NCI-H1092 (cell line): ENCODE measurements around the gene HNF1B.

ENCODE experiments used
- DNase-seq: peaks from one replicate; lab custom pipeline; 2025; lab: John Stamatoyannopoulos, UW

The HNF1B gene

DNA sequence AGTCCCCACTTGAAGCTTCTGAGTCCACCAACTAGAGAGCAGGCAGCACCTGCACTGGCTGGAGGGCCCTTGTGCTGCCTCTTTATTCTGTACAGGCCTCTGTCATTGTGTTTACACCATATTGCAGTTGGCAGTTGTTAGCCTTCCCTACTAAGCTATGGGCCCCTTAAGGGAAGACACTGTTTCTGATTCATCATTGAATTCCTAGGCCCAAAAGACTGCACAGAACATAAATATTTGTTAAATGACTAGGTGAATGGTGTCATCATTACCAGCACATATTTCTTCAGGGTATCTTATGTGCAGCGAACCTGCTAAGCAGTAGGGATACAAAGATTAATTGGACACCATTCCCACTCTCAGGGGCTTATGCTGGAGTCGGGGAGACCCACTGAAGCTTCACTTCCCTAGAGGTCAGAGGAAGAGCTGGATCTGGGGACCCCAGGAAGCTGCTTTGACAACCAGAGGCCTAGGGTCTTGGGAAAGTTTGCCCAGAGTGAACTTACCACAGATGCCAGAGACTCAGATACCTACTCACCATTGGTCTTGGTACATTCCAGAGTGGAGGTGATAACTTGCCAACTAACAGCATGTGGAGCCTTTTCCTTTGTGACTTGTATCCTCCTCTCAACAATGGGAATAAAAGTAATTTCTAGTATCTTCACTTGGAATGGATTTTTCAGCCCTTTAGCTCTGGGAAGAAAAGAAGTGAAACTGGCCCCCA lies 72.9 kb downstream of the HNF1B start:
- DNase-seq: peak; percentile 5

DNA sequence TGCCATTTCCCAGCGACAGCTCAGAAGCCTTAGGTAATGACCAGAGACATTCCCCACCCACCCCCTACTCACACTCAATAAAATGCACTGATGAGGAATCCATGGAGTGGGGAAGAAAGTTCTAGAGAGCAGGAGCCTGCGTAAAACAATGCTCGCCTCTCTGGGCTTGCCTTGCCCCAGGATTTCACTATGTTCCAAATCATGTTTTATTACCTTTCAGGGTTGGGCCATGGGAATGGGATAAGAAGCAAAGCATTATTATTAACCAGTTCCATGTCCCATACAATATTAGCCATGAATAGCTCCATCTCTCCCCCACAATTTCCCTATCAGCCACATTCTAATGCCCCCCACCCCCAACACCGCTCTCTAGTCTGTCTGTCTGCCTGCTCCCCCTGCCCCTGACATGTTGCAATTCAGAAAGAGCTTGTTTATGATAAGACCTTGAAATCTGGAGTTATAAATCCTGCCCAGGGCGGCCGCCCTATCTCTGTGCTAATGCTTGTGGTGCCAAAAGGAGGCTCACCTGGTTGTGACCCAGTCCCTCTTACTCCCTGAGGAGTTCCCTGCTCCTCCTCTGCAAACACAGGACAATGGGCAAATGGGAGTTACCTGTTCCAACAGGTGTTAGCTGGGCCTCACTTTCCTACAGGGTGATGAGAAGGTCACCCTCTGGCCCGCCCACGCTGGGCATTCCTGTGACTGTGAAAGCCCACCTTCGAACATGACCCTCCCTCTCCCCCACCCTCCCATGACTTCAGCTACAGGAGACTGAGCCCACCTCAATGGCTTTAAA lies 73.6 kb downstream of the HNF1B start:
- no peak for DNase-seq

DNA sequence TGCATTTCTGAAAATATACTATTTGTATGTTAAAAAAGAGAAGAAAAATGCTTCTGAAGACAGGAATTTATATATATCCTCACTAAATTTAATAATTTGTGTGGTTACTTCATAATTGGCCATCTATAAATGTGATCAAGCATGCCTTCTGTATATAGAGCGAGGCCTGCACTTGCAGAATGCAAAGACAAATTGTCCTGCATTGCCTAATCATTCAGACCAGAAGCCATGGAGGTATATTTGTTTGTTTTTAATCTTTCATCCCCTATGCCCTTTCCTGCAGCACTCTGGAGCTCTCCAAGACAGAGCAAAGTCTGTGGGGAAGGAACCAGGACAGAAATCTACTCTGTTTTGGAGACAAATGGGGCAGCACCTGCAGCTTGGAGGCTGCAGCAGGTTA lies 77.8 kb downstream of the HNF1B start:
- no peak for DNase-seq

DNA sequence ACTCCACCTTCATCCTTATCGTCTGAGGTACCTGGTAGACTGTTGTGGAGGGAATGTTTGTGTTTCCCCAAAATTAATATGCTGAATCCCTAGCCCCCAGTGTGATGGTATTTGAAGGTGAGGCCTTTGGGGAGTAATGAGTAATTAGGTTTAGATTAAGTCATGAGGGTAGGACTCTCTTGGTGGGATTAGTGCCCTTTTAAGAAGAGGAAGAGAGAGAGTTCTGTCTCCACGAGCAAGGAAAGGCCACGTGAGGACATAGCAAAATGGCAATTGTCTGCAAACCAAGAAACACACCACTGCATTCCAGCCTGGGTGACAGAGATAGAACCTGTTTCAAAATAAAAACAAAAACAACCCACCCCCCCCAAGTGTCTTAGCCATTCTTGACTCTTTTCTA lies 80.6 kb downstream of the HNF1B start:
- no peak for DNase-seq

DNA sequence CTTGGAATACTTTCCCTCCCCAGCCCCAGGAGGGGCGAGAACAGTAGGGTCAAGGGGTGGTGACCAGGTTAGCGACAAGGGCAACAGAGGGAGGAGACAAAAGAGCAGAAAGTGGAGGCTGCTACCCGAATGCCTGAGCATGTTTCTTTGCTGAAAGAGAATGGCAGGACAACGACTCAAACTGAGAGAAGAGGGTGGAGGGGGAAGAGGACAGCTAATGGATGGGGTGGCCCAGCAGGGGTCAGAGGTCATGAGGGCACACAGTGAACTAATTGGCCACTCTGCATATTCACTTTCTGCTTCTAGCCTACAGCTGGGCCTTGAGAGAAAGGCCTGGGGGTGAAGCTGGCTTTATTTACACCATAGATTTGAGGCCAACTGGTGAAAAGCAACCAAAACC lies 82.5 kb downstream of the HNF1B start:
- no peak for DNase-seq

DNA sequence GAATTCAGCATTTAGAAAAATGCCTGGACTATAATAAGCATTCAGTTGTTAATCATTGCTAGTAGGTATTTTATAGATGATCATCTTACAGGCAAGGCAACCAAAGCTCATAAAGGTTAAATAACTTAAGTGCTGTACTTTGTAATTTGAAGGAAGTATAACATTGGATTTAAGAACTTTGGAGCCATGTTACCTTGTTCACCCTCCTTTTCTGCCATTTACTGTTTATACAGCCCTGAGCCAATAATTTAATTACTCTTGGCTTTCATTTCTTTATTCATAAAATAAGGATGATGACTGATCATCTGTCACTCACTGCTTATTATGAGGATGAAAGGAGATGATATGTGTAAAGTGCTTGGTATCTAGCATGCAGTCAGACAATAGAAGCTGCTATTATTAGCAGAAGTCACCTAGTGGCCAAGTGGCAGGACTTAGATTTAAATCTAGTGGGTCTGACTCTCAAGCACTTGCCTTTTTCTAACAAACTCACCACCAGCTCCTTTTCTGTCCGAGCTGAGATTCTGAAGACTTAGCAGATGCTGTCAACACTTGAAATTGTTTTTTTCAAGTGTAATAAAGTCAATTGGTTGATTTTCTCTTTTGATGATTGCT lies 83.4 kb downstream of the HNF1B start:
- no peak for DNase-seq

DNA sequence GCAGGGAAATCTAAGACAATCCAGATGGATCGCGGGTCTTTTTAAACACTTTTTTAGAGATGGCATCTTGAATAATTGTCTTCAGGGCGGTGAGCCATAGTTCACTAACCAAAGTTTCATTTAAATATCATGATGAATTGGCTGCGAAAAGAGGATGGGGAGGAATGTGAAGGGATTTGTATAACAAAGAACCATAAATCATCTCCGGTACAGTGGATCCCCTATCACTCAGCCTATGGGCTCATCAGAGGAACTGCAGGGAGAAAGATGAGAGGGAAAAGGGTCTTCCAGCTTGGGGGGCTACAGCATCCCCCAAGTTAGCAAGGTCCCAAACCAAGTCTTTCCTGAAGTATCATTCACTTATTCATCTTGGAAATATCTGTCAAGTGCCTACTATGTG lies 84.9 kb downstream of the HNF1B start:
- DNase-seq: no peak

DNA sequence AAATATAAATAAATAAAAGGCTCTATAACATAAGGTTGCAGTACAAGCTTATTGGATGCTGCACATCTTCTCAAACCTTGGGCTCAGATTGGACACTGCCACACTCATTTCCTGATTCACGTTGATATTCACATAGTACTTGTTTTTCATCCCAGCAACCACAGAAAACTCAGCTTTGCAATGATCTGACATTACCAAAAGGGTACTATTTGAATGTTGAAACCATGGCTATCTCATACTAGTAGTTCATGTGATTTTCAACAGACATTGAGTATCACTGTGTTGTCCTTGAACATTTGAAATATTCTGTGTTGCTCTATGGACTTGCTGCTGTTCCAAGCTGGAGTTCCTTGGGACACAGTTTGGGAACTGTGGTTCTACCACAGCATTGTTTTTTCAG lies 87.7 kb downstream of the HNF1B start:
- DNase-seq: no peak

DNA sequence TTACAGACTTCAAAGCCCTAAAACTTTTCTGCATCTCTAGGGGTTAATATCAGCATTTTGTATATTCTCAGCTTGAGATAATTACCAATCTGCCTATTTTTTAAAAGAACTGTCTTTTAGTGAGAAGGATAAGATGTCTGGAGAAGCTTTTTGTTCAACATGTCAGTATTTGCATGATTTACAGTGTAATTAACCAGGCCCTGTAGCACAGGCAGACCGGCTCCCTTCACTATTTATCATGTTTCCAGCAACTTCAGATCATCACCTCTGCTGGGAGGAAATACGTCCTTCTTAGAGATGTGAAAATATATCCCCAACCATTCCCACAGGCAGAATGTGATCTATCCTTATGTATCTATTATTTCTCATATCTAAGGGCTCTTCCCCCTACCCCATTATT lies 93.0 kb downstream of the HNF1B start:
- no peak for DNase-seq

DNA sequence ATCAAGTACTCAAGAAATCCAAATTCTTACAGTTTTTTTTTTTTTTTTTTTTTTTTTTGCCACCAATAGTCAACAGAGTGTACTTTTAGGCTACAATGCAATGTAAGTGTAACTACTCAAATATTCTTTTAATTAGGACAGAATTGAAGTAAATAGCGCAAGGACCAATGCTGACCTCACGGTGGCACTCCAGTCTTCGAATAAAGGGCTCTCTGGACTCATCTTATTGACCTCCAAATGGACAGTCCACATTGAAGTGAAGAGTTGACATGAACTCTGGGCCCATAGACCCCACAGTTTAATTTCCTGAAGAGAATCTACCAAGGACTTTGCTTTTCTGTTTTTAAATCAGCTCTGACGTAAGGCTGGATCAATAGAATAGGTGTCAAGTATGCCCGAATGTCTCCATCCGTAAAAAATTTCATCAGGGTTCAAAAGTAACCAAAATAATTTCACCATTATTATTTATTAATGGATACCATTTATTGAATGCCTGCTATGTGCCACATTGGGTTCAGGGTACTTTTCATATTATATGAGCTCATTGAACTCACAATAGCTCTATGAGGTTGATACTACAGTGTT lies 94.3 kb downstream of the HNF1B start:
- DNase-seq: no peak

DNA sequence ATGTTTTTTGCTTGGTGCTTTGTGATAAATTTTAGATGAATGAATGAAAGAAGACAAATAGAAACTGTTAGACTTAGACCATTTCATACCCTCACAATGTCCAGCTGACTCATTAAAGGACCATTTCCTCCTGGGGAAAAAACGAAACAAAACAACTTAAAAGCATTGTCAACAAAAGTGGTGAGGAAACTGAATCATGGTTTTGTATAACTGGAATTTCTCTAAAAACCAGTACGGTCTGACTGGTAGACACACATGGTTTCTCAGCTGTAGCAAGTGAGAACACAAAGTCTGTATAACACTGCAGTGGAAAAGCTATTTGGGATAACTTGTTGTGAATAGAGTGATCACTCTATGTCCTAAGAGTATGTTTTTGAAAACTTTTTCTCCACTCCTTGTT lies 96.3 kb downstream of the HNF1B start:
- no peak for DNase-seq

DNA sequence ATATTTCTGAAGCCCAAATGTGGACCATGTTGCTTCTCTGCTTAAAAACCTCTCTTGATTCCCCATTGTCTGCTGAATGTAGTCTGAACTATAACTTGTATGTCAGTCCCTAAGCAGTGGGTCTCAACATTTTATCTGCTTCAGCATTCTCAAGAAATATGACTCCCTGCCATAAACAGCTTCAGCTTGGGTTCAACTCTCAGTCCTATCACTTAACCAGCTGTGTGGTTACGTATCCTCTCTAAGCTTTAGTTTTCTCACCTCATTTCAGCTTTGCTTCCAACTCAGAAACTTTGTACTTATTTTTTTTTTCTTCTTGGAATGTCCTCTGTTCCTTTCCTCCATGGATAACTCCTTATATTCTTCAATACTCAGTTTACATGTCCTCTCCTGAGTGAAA lies 97.0 kb downstream of the HNF1B start:
- no peak for DNase-seq

DNA sequence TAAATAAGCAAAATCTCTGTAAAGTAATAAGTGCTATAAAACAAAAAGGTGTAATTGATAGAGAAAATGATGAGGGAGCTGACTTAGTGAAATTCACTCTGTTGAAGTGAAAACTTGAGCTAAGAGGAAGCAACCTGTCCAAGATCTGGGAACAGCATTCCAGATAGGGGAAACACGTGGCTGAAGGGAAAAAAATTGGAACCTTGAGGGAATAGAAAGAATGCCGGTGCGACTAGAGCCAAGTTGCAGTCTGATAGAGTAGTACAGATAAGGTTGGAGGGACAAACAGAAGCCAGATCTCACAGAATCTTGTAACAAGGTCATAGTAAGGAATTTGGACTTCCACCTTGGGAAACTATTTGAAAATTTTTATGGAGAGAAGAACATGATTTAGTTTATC lies 101.0 kb downstream of the HNF1B start:
- no peak for DNase-seq

DNA sequence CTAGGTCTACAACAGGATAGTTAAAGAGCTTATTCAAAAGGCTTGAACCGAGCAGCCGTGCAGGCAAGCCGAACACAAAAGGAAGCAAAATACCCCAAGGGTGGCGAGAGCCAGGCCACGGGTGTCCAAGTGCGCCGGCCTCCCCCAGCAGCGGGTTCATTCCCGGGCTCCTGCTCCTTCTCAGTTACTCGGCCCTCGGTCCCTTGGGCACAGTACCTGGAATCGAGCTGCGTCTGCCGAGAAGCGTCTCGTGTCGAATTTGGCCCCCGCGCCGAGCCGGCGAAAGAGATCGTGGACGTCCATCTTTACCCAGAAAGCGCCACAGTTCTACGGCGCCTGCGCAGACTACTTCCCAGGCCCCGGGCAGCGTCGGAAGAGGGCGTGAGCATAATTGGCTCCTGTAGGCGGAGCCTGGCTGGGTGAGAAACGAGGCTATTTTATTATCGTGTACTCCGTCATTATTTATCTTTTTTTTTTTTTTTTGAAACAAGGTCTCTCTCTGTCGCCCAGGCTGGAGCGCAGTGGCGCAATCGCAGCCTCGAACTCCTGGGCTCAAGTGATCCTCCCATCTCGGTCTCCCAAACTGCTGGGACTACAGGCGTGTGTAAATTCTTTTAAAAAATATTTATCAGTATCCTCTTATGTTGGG lies 101.6 kb downstream of the HNF1B start, which contains the start of gene DDX52:
Gene DDX52 (minus strand): TSS at position 329 of the 649 bp plus-strand sequence. CDS start 26 bp downstream, at position 303.
- peak; percentile 84 for DNase-seq

DNA sequence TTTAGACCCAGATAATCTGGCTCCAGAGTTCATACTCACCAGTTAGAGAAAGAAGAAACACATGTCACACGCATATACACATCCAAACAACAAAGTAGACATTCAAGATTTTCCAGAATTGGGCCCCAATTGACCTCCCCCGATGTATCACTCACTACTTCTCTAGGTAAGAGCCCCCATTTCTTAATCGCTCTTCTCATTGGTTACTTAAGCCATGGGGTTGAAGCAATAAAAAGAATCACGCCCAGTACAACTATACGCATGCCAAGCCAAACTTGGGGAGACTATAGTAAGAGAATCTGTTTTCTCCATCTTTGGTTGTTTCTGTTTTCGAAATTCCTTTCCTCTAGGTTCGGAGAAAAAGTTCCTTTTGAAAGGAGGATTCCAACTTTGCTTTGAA lies 102.2 kb downstream of the HNF1B start:
- no peak for DNase-seq

DNA sequence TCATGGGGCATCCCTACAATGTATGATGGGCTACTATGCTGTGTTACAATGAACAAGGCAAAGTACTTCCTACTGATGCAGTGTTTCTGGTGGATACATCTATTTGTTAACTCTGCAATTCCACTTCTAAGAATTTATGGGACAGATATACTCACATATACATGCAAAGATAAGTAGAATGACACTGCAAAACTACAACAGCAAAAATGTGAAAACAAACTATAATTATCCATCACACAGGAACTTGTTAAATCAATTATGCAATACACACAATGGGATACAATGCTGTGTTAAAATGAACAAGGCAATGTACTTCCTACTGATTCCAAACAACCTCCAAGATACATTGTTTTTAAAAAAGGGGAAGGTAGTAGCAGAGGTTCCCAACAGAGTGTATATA lies 104.8 kb downstream of the HNF1B start:
- DNase-seq: no peak

DNA sequence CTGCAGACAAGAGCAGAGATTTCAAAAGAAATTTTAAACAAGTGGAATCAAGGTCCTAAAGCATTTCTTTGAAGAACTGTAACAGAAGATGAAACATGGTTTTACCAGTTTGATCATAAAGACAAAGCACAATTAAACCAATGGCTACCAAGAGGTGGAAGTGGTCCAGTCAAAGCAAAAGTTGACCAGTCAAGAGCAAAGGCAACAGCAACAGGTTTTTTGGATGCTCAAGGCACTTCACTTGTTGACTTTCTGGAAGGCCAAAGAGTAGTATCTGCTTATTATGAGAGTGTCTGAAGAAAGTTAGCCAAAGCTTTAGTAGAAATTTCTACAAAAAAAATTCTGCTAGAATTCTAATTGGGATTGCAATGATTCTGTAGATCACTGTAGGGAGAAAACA lies 106.9 kb downstream of the HNF1B start:
- no peak for DNase-seq
